ENCODE data around the gene CFAP46.
"Not testable (repeated sequence)": the region's sequence is repeated elsewhere in the genome, so short reads cannot be mapped to it uniquely, and the experiment has no call there.

Gene CFAP46

GRCh38 chr10:132833421-132834111, 108.8 kb downstream of the CFAP46 start:
- no peak for TF ChIP-seq ZNF274 (IDR thresholded peaks at IDR 0.05; ENCODE audit: low read depth, low read length)
- H3K4me3 ChIP-seq (ENCODE audit: low read length): no peak overlapping the region

DNA sequence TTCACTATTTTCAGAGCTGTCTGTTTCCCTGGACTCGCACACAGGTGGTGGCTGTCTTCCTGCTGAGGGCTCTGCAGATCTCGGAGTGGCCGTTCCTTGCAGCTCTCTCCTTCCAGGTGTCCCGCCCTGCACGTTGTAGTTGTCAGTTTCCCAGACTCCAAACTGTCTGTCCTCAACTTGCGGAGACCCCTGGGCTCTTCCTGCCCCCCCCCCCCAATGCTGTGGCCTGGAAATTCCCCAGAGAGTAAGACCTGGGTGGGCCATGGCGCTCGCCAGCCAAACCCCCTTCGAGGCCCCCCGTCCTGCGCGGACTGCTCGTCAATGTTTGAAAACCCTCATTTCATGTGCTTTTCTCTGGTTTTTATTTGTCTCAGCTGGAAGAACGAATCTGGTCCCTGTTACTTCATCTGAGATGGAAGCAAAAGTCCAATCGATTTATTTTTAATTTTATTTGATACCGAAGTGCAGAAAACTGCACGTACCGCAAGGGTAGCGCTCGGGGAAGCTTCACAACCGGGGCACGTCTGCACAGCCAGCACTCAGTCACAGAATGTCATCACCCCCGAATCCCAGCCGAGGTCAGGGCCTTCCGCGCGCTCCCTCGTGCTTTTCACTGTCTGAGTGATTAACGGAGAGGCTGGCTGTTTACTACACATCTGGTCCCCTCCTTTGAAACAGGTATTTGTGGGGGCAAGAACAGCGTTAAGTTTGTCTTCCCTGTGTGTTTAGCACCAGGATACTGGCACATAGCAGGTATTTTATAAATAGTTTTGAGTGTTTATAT, 110.0 kb downstream of the CFAP46 start:
- no peak for TF ChIP-seq ZNF274 (IDR thresholded peaks at IDR 0.05; ENCODE audit: low read depth, low read length)
- no peak overlapping the region for H3K4me3 ChIP-seq (ENCODE audit: low read length)

DNA sequence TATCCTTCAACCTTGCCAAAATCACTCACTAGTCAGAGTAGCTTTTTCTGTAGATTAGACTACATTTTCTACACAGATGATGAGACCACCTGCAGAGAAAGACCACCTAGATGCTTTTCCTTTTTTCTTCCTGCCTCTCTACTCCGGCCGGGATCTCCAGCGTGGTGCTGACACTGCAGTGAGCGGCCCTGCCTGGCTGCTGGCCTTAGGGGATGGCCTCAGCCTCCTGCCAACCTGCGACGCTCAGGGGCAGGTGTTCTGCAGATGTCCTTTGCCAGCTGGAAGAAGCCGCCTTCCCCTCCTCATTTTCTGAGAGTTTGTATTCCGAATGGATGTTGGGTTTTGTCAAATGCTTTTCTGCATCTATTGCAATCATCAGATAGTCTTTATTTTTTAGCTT, 113.0 kb downstream of the CFAP46 start:
- no peak overlapping the region for H3K4me3 ChIP-seq (ENCODE audit: low read length)
- no peak for TF ChIP-seq ZNF274 (IDR thresholded peaks at IDR 0.05; ENCODE audit: low read depth, low read length)

DNA sequence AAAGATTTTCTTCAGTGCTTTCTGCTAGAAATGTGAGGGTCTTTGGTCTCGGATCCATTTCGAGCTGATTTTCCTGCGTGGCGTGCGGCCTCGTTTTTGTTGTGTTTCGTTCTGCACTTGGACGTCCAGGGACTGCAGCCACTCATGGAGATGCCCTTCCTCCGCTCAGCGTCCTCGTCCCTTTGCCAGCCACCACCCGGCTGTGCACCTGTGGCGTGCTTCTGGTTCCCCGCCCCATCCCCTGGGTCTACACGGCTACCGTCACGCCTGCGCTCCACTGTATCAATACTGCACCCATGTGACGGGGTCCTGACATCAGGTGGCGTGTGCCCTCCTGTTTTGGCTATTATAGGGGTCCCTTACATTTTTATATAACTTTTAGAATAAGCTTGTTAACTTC, 113.7 kb downstream of the CFAP46 start:
- no peak overlapping the region for H3K4me3 ChIP-seq (ENCODE audit: low read length)
- no peak for TF ChIP-seq ZNF274 (IDR thresholded peaks at IDR 0.05; ENCODE audit: low read depth, low read length)

- no peak for TF ChIP-seq ZNF274 (IDR thresholded peaks at IDR 0.05; ENCODE audit: low read depth, low read length)
- H3K4me3 ChIP-seq (ENCODE audit: low read length): no peak overlapping the region
Observed at GRCh38 chr10:132827861-132828539, 114.4 kb downstream of the CFAP46 start.

GRCh38 chr10:132827423-132827789, 115.0 kb downstream of the CFAP46 start:
- no peak for TF ChIP-seq ZNF274 (IDR thresholded peaks at IDR 0.05; ENCODE audit: low read depth, low read length)
- no peak overlapping the region for H3K4me3 ChIP-seq (ENCODE audit: low read length)

DNA sequence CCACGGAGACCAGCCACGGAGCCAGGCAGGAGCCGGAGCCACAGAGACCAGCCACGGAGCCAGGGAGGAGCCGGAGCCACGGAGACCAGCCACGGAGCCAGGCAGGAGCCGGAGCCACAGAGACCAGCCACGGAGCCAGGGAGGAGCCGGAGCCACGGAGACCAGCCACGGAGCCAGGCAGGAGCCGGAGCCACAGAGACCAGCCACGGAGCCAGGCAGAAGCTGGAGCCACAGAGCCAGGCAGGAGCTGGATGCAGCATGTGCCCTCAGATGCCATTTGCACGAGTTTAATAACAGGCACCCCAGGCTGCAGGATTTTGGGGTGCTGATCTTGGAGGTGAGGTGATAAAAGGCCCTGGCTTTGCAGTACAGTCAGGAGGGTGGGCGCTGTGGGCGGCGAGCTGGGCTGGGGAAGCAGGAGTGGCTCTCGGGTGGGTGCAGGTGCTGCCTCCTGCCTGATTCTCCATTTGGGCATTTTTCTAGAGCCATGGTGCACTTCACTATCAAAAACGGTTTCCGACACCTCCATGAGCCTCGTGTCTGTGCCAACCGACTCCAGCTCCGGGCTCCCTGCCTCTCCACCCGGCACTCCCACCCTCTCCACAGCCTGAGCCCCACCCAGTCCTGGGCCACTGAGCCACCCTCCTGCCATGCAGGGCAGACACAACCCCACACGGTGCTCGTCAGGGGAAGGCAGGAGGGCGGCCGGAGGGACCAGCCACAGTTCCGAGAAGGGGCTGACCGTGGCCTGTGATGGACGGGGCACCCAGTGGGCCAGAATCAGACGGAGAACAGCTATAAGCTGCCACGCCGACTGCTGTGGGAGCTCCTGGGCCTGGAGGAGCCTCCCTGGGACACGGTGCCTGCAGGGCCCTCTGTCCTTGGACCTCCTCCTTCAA, 115.6 kb downstream of the CFAP46 start:
- H3K4me3 ChIP-seq (ENCODE audit: low read length): no peak overlapping the region
- TF ChIP-seq ZNF274 (IDR thresholded peaks at IDR 0.05; ENCODE audit: low read depth, low read length): no peak

GRCh38 chr10:132825783-132826523, 116.4 kb downstream of the CFAP46 start:
- H3K4me3 ChIP-seq (ENCODE audit: low read length): not testable (repeated sequence)

GRCh38 chr10:132820056-132820455, 122.3 kb downstream of the CFAP46 start:
- no peak overlapping the region for H3K4me3 ChIP-seq (ENCODE audit: low read length)
- TF ChIP-seq ZNF274 (IDR thresholded peaks at IDR 0.05; ENCODE audit: low read depth, low read length): no peak

DNA sequence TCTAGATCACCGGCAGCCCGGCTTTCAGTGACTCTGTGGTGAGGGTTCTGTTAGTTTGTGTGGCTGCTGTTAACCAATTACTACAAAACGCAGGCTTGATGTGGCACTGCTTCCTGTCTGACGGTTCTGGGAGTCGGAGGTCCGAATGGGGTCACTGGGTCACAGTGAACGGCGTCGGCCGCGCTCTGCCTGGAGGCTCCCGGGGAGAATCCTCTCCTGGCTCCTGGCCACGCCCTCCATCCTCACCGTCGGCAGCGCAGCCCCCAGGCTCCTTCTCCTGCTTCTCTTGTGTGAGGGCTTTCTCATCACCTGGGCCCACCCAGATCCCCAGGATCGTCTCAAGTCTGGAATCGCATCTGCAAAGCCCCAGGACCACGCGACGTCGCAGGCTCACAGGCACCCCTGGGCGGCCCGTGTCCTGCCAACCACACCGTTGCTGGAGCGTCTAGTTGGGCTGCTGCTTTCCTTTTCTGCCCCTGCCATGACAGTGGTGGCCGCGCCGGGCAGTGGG, 124.6 kb downstream of the CFAP46 start:
- no peak for TF ChIP-seq ZNF274 (IDR thresholded peaks at IDR 0.05; ENCODE audit: low read depth, low read length)
- H3K4me3 ChIP-seq (ENCODE audit: low read length): no peak overlapping the region

GRCh38 chr10:132816718-132817117, 125.7 kb downstream of the CFAP46 start:
- TF ChIP-seq ZNF274 (IDR thresholded peaks at IDR 0.05; ENCODE audit: low read depth, low read length): no peak
- no peak overlapping the region for H3K4me3 ChIP-seq (ENCODE audit: low read length)

GRCh38 chr10:132815168-132815857, 127.1 kb downstream of the CFAP46 start:
- no peak overlapping the region for H3K4me3 ChIP-seq (ENCODE audit: low read length)
- no peak for TF ChIP-seq ZNF274 (IDR thresholded peaks at IDR 0.05; ENCODE audit: low read depth, low read length)

GRCh38 chr10:132814469-132814856, 127.9 kb downstream of the CFAP46 start:
- TF ChIP-seq ZNF274 (IDR thresholded peaks at IDR 0.05; ENCODE audit: low read depth, low read length): no peak
- no peak overlapping the region for H3K4me3 ChIP-seq (ENCODE audit: low read length)

Measured in GM08714 (cell line).